Measurements from ENCODE around the gene DHH.
"Not testable (repeated sequence)": the region's sequence is repeated elsewhere in the genome, so short reads cannot be mapped to it uniquely, and the experiment has no call there.

Gene DHH

GRCh38 chr12:49068879-49069506 lies 25.6 kb downstream of the DHH start:
- DNase-seq: no peak

GRCh38 chr12:49066120-49066519 lies 28.5 kb downstream of the DHH start:
- DNase-seq: no peak

GRCh38 chr12:49064767-49065152 lies 29.8 kb downstream of the DHH start:
- DNase-seq: no peak

GRCh38 chr12:49061916-49062315 lies 32.7 kb downstream of the DHH start:
- DNase-seq: not testable (repeated sequence)

GRCh38 chr12:49061157-49061650 lies 33.4 kb downstream of the DHH start:
- DNase-seq: no peak

GRCh38 chr12:49060237-49061156 lies 34.1 kb downstream of the DHH start, which contains the start of gene KMT2D:
Gene KMT2D (minus strand): TSS chr12:49060794. CDS start chr12:49055324, 5,470 bp downstream.
- peak; percentile 91 for DNase-seq

GRCh38 chr12:49059299-49060171 lies 35.1 kb downstream of the DHH start:
- no peak for DNase-seq

- no peak for DNase-seq
These were observed 35.6 kb downstream of the DHH start for GRCh38 chr12:49059045-49059298.

GRCh38 chr12:49058366-49059044 lies 36.1 kb downstream of the DHH start:
- no peak for DNase-seq

GRCh38 chr12:49057888-49058287 lies 36.7 kb downstream of the DHH start:
- no peak for DNase-seq

- peak; percentile 53 for DNase-seq
These were observed 38.4 kb downstream of the DHH start for GRCh38 chr12:49055978-49056754.

- no peak for DNase-seq
These were observed 39.5 kb downstream of the DHH start for GRCh38 chr12:49055092-49055491.

GRCh38 chr12:49054524-49054923 lies 40.1 kb downstream of the DHH start:
- DNase-seq: no peak

- DNase-seq: no peak
These were observed 40.5 kb downstream of the DHH start for GRCh38 chr12:49054096-49054495.

- no peak for DNase-seq
These were observed 42.0 kb downstream of the DHH start for GRCh38 chr12:49052451-49053208.

- no peak for DNase-seq
These were observed 42.7 kb downstream of the DHH start for GRCh38 chr12:49051777-49052438.

- DNase-seq: no peak
These were observed 43.2 kb downstream of the DHH start for GRCh38 chr12:49051373-49051764.

GRCh38 chr12:49050507-49051372 lies 43.9 kb downstream of the DHH start:
- DNase-seq: no peak

GRCh38 chr12:49049566-49050224 lies 44.9 kb downstream of the DHH start:
- no peak for DNase-seq

All from stimulated activated CD4-positive, alpha-beta T cell treated with anti-CD3 and anti-CD28 coated beads, Interleukin-1b, Interleukin-23, amount 100 ng/mL, for 48 hours (primary cell).